DOHH2 (cell line): Measurements from ENCODE around the gene TRMT2B.

Experiments
- H3F3A ChIP-seq: fragments of 200-600 bp; sonication (generic), shearing (Covaris generic); 2 replicates; pipeline ENCODE4 v1.6.0; 2016; ENCODE audit warnings: antibody characterized with exemption, mild to moderate bottlenecking; ENCODE audit not compliant: control insufficient read depth, insufficient read depth
- H3K27ac ChIP-seq: fragments of 200-600 bp; sonication (generic); 2 replicates; pipeline ENCODE4 v1.5.1; 2014; ENCODE audit warnings: low read depth, mild to moderate bottlenecking, low read length, moderate library complexity
- H3K27me3 ChIP-seq: fragments of 200-600 bp; sonication (generic); 2 replicates; pipeline ENCODE4 v1.6.1; 2014; ENCODE audit warnings: mild to moderate bottlenecking, low read length, mixed read lengths; ENCODE audit not compliant: control insufficient read depth
- H3K36me3 ChIP-seq: fragments of 200-600 bp; sonication (generic); 2 replicates; pipeline ENCODE4 v1.6.1; 2014; ENCODE audit warnings: mild to moderate bottlenecking, low read length, moderate library complexity, mixed read lengths; ENCODE audit not compliant: control insufficient read depth
- H3K4me1 ChIP-seq: fragments of 200-600 bp; sonication (generic); 2 replicates; pipeline ENCODE4 v1.6.1; 2014; ENCODE audit warnings: mild to moderate bottlenecking, low read length, mixed read lengths; ENCODE audit not compliant: control insufficient read depth
- H3K4me2 ChIP-seq: fragments of 200-600 bp; sonication (generic); 2 replicates; pipeline ENCODE4 v1.6.0; 2014; ENCODE audit warnings: mild to moderate bottlenecking, low read length, moderate library complexity
- H3K4me3 ChIP-seq: fragments of 200-600 bp; sonication (generic); 2 replicates; pipeline ENCODE4 v1.5.1; 2014; ENCODE audit warnings: mild to moderate bottlenecking, low read length, mixed read lengths
- H3K79me2 ChIP-seq: fragments of 200-600 bp; sonication (generic); 2 replicates; pipeline ENCODE4 v1.6.1; 2014; ENCODE audit warnings: mild to moderate bottlenecking, low read length, mixed read lengths; ENCODE audit not compliant: control insufficient read depth
- H3K9me2 ChIP-seq: fragments of 200-600 bp; sonication (generic); replicated peaks from 2 replicates; pipeline ENCODE4 v1.6.1; 2014; ENCODE audit warnings: mild to moderate bottlenecking, low read length, mixed read lengths; ENCODE audit not compliant: control insufficient read depth
- H3K9me3 ChIP-seq: fragments of 200-600 bp; sonication (generic); 2 replicates; pipeline ENCODE4 v1.6.1; 2014; ENCODE audit warnings: antibody characterized with exemption, low read length, mixed read lengths; ENCODE audit not compliant: control insufficient read depth, insufficient read depth
- H4K20me1 ChIP-seq: fragments of 200-600 bp; sonication (generic); 2 replicates; pipeline ENCODE4 v1.6.0; 2014; ENCODE audit warnings: low read depth, mild to moderate bottlenecking, antibody characterized with exemption, low read length, moderate library complexity; ENCODE audit not compliant: control insufficient read depth, insufficient read depth
- EZH2phosphoT487 ChIP-seq: fragments of 200-600 bp; sonication (generic); IDR thresholded peaks from 2 replicates; pipeline ENCODE4 v1.6.1; 2017; ENCODE audit warnings: borderline replicate concordance, mild to moderate bottlenecking, antibody characterized with exemption, low read length, moderate library complexity, mixed read lengths
- TF ChIP-seq, protein P1 (sequence below): fragments of 200-600 bp; sonication (generic); IDR thresholded peaks from one replicate; pipeline ENCODE4 v1.5.1; 2014; ENCODE audit warnings: antibody characterized with exemption, mild to moderate bottlenecking, low read depth, low read length; ENCODE audit not compliant: poor library complexity, severe bottlenecking

TRMT2B gene

GRCh38 chrX:100976211-100976610, 75.7 kb downstream of the TRMT2B start:
- no peak for TF ChIP-seq EZH2phosphoT487
- TF ChIP-seq, protein P1, sequence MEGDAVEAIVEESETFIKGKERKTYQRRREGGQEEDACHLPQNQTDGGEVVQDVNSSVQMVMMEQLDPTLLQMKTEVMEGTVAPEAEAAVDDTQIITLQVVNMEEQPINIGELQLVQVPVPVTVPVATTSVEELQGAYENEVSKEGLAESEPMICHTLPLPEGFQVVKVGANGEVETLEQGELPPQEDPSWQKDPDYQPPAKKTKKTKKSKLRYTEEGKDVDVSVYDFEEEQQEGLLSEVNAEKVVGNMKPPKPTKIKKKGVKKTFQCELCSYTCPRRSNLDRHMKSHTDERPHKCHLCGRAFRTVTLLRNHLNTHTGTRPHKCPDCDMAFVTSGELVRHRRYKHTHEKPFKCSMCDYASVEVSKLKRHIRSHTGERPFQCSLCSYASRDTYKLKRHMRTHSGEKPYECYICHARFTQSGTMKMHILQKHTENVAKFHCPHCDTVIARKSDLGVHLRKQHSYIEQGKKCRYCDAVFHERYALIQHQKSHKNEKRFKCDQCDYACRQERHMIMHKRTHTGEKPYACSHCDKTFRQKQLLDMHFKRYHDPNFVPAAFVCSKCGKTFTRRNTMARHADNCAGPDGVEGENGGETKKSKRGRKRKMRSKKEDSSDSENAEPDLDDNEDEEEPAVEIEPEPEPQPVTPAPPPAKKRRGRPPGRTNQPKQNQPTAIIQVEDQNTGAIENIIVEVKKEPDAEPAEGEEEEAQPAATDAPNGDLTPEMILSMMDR: no peak
- Histone ChIP-seq H4K20me1 (no peaks in the 10 kb centered on the region), H3K27ac (no peak overlapping the region), H3K79me2 (no peaks in the 10 kb centered on the region), H3K9me3 (no peaks in the 10 kb centered on the region), H3K27me3 (no peaks in the 10 kb centered on the region), H3K4me3 (no peak overlapping the region), H3F3A (no peaks in the 10 kb centered on the region), H3K9me2 (no peaks in the 10 kb centered on the region), H3K4me1 (no peaks in the 10 kb centered on the region), H3K4me2 (no peak overlapping the region), H3K36me3 (no peaks in the 10 kb centered on the region)

DNA sequence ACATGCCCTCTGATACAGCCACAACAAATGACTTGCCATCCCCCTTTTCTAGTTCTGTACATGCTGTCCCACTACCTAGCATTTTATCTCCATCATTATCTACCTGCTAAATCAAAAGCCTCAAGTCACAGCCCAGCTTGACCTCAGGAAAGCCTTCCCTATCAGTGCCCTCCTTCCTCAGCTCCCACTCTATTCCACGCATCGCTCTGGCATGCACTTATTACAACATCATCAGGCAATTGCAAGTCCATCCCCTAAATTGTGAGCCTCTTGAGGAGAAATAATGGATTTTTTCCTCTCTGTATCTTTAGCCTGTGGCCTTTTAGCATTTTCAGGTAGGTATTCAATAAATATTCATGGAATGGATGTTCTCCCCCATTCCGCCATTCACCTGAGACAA, 76.7 kb downstream of the TRMT2B start:
- Histone ChIP-seq H3K27ac (no peak overlapping the region), H4K20me1 (no peaks in the 10 kb centered on the region), H3F3A (no peaks in the 10 kb centered on the region), H3K9me3 (no peaks in the 10 kb centered on the region), H3K9me2 (no peaks in the 10 kb centered on the region), H3K4me3 (no peak overlapping the region), H3K4me1 (no peaks in the 10 kb centered on the region), H3K36me3 (no peaks in the 10 kb centered on the region), H3K27me3 (no peaks in the 10 kb centered on the region), H3K4me2 (no peak overlapping the region), H3K79me2 (no peaks in the 10 kb centered on the region)
- TF ChIP-seq EZH2phosphoT487: no peak
- TF ChIP-seq, protein P1: no peak

DNA sequence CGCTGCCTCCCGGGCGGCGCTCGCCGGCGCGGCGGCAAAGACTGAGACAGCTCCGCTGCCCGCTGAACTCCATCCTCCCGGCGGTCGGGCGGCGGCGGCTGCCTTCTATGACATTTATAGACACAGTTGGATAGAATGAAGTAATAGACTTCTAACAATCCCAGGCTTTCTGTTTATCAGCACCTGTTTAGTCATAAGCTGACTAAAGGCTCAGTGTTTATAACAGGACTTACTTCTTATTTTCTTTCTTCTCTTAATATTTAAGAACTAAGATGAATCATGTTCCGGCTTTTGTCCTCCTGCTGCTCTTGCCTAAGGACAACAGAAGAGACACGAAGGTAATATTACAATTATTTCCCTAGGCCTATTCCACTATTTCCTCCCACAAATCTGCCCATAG, 78.5 kb downstream of the TRMT2B start:
- no peak overlapping the region for H3K4me2 ChIP-seq

More for the DNA sequence above, 78.5 kb downstream of the TRMT2B start:
- no peaks in the 10 kb centered on the region for H3K27me3 ChIP-seq
- TF ChIP-seq, protein P1: no peak
- no peak for TF ChIP-seq EZH2phosphoT487
- no peaks in the 10 kb centered on the region for H3K79me2 ChIP-seq
- no peaks in the 10 kb centered on the region for H3K36me3 ChIP-seq
- no peaks in the 10 kb centered on the region for H4K20me1 ChIP-seq
- no peaks in the 10 kb centered on the region for H3F3A ChIP-seq
- no peaks in the 10 kb centered on the region for H3K9me2 ChIP-seq
- no peak overlapping the region for H3K4me3 ChIP-seq
- no peaks in the 10 kb centered on the region for H3K4me1 ChIP-seq
- H3K27ac ChIP-seq: no peak overlapping the region
- no peaks in the 10 kb centered on the region for H3K9me3 ChIP-seq
